Thyroid gland (tissue), 4 donors: Measurements from ENCODE around the gene HBA2. TPM values are rescaled to one million over a fixed set of nuclear protein-coding genes. Genes with fewer than 3 reads are reported as not detected.
"Not testable (repeated sequence)": the region's sequence is repeated elsewhere in the genome, so short reads cannot be mapped to it uniquely, and the experiment has no call there.

ENCODE experiments used
- DNase-seq, 2 donors: peaks; one replicate each; pipeline ENCODE4 v3.0.0-alpha.2; 2019
- H3K27ac ChIP-seq, 3 donors: fragments of 200-600 bp; sonication (generic); 1 replicate in 2 of 3; 2 replicates in 1 of 3; pipeline ENCODE4 v1.5.1; 2016 to 2019; ENCODE audit warnings: mild to moderate bottlenecking in 1 of 3, moderate library complexity in 1 of 3
- H3K27me3 ChIP-seq: fragments of 200-600 bp; sonication (generic); one replicate; pipeline ENCODE4 v1.5.1; 2019
- H3K36me3 ChIP-seq, 2 donors: fragments of 200-600 bp; sonication (generic); one replicate each; pipeline ENCODE4 v1.5.1; 2016 to 2019
- H3K4me1 ChIP-seq, 2 donors: fragments of 200-600 bp; sonication (generic); one replicate each; pipeline ENCODE4 v1.5.1; 2017 to 2019
- H3K4me3 ChIP-seq, 3 donors: fragments of 200-600 bp; sonication (generic); replicated peaks in 1 of 3; 1 replicate in 2 of 3; 2 replicates in 1 of 3; pipeline ENCODE4 v1.5.1; 2016; ENCODE audit warnings: mild to moderate bottlenecking in 1 of 3
- H3K9me3 ChIP-seq: fragments of 200-600 bp; sonication (generic); one replicate; pipeline ENCODE4 v1.5.1; 2017
- POLR2A ChIP-seq, 2 donors: fragments of 450-650 bp; IDR thresholded peaks; one replicate each; pipeline ENCODE4 v1.6.1; 2017; ENCODE audit warnings: antibody characterized with exemption in 2 of 2, mild to moderate bottlenecking in 2 of 2, moderate library complexity in 1 of 2
- WGBS, 2 donors: methylation state at CpG; one replicate each; pipeline ENCODE4 v1.1.5; 2017; 5-methylcytosine and 5-hydroxymethylcytosine counted together
- intact Hi-C: fragments of 100-400 bp; cut with DNase I; formaldehyde crosslinking; loops from one replicate; pipeline ENCODE4 v1.15.1; 2023
- total RNA-seq, 4 donors: library from RNA; depleted of rRNA; stranded (reverse); fragments of >200 nt; gene quantifications; one replicate each; pipeline ENCODE4 v1.2.3, GENCODE V29; 2016
- TF ChIP-seq, protein P1 (sequence below), 6 experiments: fragments of 200-600 bp in 3 of 6; fragments of 450-650 bp in 3 of 6; sonication (generic) in 3 of 6; IDR thresholded peaks; one replicate each; pipeline ENCODE4 v1.5.1; 2016 to 2019; ENCODE audit warnings: antibody characterized with exemption in 6 of 6, mild to moderate bottlenecking in 2 of 6, inconsistent platforms in 1 of 6, moderate library complexity in 1 of 6

HBA2 gene
- total RNA-seq, 4 donors from 2014 or later: 21.2 to 136 (median 51.3) TPM

DNA sequence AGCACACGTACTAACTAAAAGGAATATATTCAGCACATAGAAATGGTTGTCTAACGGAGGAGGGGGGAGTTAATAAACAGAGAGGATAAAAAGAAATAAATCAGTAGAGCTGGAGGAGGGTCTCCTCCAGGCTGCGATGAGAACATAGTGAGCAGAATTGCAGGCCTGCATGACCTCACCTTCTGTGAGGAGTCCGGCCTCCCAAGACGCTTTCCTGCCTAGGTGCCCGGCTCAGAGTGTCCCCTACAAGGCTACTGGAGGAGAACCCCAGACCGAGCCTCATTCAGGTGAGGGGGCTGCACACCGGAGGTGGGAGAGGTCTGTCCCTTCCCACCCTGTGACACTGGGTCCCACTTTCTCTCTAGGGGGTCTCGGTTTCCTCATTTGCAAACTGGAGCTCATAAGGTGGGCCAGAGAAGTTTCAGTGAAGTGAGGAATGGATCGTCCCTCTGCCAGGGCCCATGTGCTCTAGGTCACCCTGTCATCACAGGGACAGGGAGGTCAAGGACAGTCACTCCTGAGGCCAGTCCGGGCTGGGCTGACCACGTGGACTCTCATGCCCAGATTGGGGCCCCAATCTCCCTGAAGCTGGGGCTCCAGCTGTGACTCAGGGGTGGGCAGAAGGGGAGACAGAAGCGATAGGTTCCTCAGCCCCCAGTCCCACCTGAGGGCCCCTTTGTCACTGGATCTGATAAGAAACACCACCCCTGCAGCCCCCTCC, 10.2 kb upstream of the HBA2 start:
- intact Hi-C loops: no loop called here
- H3K36me3 ChIP-seq: no peaks in the 10 kb centered on the region
- H3K4me3 ChIP-seq: no peak overlapping the region
- no peak for DNase-seq
- TF ChIP-seq, protein P1, sequence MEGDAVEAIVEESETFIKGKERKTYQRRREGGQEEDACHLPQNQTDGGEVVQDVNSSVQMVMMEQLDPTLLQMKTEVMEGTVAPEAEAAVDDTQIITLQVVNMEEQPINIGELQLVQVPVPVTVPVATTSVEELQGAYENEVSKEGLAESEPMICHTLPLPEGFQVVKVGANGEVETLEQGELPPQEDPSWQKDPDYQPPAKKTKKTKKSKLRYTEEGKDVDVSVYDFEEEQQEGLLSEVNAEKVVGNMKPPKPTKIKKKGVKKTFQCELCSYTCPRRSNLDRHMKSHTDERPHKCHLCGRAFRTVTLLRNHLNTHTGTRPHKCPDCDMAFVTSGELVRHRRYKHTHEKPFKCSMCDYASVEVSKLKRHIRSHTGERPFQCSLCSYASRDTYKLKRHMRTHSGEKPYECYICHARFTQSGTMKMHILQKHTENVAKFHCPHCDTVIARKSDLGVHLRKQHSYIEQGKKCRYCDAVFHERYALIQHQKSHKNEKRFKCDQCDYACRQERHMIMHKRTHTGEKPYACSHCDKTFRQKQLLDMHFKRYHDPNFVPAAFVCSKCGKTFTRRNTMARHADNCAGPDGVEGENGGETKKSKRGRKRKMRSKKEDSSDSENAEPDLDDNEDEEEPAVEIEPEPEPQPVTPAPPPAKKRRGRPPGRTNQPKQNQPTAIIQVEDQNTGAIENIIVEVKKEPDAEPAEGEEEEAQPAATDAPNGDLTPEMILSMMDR (IDR thresholded peaks at IDR 0.05): no peak
- no peak for TF ChIP-seq POLR2A (IDR thresholded peaks at IDR 0.05)
- H3K27ac ChIP-seq: no peak overlapping the region
- H3K4me1 ChIP-seq: peaks cover 9 to 17% of the 10 kb centered on the region in 2 donors
- H3K9me3 ChIP-seq: no peaks in the 10 kb centered on the region
- WGBS, 2 donors: 86 to 91% methylated on average over 9 to 13 of the region's 13 CpGs
- H3K27me3 ChIP-seq: peaks cover 23% of the 10 kb centered on the region

DNA sequence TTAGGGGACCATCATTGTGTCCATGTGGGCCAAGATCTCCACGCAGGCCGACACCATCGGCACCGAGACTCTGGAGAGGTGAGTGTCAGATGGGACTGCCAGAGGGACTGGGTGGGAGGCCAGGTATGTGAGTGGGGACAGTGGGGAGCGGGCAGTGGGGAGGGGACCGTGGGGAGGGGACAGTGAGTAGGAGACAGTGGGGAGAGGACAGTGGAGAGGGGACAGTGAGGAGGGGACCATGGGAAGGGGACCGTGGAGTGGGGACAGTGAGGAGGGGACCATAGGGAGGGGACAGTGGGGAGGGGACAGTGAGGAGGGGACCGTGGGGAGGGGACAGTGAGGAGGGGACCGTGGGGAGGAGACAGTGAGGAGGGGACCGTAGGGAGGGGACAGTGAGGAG, 9.5 kb upstream of the HBA2 start:
- WGBS, 2 donors: 82 to 88% methylated on average over 8 of the region's 10 CpGs
- H3K9me3 ChIP-seq, DNase-seq, H3K36me3 ChIP-seq, H3K4me3 ChIP-seq, intact Hi-C loops, H3K27ac ChIP-seq: not testable (repeated sequence)
- peaks cover 30% of the 10 kb centered on the region for H3K27me3 ChIP-seq
- H3K4me1 ChIP-seq: peaks cover 9 to 17% of the 10 kb centered on the region in 2 donors

DNA sequence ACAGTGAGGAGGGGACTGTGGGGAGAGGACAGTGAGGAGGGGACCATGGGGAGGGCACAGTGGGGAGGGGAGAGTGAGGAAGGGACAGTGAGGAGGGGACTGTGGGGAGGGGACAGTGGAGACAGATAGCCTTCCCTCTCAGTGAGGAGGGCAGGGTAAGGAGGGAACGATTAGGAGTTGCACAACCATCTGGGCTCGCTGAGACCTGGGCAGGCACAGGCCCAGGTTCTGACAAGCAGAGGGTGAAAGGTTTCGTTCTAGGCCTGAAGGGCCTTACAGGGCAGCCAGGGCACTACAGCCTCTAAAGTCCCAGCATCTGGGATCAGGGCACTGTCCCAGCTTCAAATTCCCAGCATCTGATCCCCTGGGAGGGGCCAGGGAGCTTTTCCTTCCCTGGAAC, 9.0 kb upstream of the HBA2 start:
- 32% methylated on average over 2 of the region's 3 CpGs for WGBS, 2 donors
- DNase-seq, H3K27ac ChIP-seq, intact Hi-C loops, H3K36me3 ChIP-seq, H3K4me3 ChIP-seq, H3K9me3 ChIP-seq: not testable (repeated sequence)
- peaks cover 33% of the 10 kb centered on the region for H3K27me3 ChIP-seq
- peaks cover 9 to 17% of the 10 kb centered on the region in 2 donors for H3K4me1 ChIP-seq

DNA sequence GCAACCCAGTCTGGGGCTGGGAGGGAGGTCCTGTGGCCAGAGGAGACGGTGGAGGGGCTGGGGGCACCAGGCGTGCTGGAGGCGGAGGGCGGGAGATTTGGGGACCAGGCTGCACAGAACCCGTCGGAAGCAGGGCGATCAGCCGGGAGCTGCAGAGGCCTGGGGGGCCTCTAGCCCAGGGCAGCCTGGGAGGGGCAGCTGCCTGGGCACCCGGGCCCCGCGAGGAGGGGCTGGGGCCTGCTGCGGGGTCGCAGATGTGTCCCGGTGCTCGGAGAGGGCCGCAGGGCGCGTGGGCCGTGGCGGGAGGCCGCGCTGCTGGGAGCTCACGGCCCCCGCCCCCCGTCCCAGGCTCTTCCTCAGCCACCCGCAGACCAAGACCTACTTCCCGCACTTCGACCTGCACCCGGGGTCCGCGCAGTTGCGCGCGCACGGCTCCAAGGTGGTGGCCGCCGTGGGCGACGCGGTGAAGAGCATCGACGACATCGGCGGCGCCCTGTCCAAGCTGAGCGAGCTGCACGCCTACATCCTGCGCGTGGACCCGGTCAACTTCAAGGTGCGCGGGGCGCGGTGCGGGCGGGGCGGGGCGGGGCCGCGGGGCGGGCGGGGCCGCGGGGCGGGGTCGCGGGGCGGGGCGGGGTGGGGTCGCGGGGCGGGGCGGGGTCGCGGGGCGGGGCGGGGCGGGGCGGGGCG, 8.4 kb upstream of the HBA2 start:
- not testable (repeated sequence) for H3K36me3 ChIP-seq

DNA sequence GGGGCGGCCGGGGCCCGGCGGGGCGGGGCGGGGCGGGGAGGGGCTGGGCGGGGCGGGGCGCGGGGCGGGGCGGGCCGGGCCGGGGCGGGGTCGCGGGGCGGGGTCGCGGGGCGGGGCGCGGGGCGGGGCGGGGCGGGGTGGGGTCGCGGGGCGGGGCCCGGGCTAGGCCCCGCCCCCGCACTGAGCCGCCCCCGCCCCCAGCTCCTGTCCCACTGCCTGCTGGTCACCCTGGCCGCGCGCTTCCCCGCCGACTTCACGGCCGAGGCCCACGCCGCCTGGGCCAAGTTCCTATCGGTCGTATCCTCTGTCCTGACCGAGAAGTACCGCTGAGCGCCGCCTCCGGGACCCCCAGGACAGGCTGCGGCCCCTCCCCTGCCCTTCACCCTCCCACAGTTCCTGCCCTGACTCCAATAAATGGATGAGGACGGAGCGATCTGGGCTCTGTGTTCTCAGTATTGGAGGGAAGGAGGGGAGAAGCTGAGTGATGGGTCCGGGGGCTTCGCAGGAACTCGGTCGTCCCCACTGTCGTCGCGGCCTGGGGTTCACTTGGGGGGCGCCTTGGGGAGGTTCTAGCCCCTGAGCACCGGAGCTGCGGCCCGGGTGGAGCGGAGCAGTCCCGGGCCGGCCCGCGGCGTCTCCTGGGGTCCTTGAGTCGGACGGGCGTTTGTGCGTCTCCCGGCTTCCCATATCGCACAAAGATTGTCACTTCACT, 7.7 kb upstream of the HBA2 start:
- intact Hi-C loops: no loop called here
- H3K27ac ChIP-seq: no peak overlapping the region
- H3K9me3 ChIP-seq: no peaks in the 10 kb centered on the region
- no peak for TF ChIP-seq POLR2A (IDR thresholded peaks at IDR 0.05)
- TF ChIP-seq, protein P1 (IDR thresholded peaks at IDR 0.05): no peak
- peaks cover 33% of the 10 kb centered on the region for H3K27me3 ChIP-seq
- no peak overlapping the region for H3K4me3 ChIP-seq
- no peaks in the 10 kb centered on the region for H3K36me3 ChIP-seq
- 0 to 6% methylated on average over 3 to 16 of the region's 77 CpGs for WGBS, 2 donors
- no peak for DNase-seq
- peaks cover 9 to 17% of the 10 kb centered on the region in 2 donors for H3K4me1 ChIP-seq

More for the DNA sequence above, 8.4 kb upstream of the HBA2 start:
- H3K9me3 ChIP-seq, DNase-seq, H3K27ac ChIP-seq, H3K4me3 ChIP-seq, intact Hi-C loops: not testable (repeated sequence)
- Histone ChIP-seq H3K4me1 (peaks cover 9 to 17% of the 10 kb centered on the region in 2 donors), H3K27me3 (peaks cover 33% of the 10 kb centered on the region)
- WGBS, 2 donors: no CpG with 5 or more reads among the region's 80 CpGs

DNA sequence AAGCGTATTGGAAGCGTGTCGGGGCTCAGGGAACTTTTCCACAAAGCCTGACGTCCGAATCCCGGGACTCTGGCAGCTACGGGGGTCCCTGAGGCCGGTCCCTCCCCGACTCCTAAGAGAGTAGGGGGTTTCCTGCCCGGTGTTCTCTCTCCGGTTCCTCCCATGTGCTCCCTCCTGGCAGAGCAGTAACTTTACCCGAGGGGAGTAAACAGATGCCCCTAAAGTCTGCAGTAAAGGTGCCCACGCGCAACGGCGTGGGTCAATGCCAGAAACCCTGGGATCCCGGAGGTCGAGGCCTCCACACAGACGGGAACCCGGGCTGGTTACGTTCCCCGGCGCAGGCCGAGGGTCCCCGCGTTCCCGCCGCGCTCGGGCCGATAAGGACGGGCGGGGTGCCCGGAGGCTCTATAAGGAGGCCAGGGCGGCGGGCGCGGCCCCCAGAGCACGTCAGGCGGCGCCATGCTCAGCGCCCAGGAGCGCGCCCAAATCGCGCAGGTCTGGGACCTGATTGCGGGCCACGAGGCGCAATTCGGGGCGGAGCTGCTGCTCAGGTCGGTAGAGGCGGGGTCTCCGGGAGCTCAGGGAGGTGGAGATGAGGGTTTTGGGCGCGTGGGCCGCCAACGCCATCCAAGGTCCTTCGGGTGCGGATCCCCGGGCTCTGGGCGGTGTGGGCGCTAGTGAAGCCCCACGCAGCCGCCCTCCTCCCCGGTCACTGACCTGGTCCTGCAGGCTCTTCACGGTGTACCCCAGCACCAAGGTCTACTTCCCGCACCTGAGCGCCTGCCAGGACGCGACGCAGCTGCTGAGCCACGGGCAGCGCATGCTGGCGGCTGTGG, 6.9 kb upstream of the HBA2 start, which contains the start of gene HBM:
Gene HBM, plus strand, starts transcription at position 440 of the 836 bp plus-strand sequence. Its CDS starts 20 bp downstream, at position 460.
- intact Hi-C loops: no loop called here
- WGBS, 2 donors: 2 to 3% methylated on average over 14 to 32 of the region's 75 CpGs
- Histone ChIP-seq H3K36me3 (no peaks in the 10 kb centered on the region), H3K9me3 (no peaks in the 10 kb centered on the region), H3K27ac (no peak within 1 kb of the TSS), H3K27me3 (peaks cover 33% of the 10 kb centered on the region), H3K4me3 (no peak within 1 kb of the TSS), H3K4me1 (peaks cover 9 to 17% of the 10 kb centered on the region in 2 donors)
- DNase-seq: no peak
- TF ChIP-seq POLR2A (IDR thresholded peaks at IDR 0.05): no peak
- TF ChIP-seq, protein P1 (IDR thresholded peaks at IDR 0.05): no peak
